ENCODE data around the gene CMC1.

Gene CMC1

DNA sequence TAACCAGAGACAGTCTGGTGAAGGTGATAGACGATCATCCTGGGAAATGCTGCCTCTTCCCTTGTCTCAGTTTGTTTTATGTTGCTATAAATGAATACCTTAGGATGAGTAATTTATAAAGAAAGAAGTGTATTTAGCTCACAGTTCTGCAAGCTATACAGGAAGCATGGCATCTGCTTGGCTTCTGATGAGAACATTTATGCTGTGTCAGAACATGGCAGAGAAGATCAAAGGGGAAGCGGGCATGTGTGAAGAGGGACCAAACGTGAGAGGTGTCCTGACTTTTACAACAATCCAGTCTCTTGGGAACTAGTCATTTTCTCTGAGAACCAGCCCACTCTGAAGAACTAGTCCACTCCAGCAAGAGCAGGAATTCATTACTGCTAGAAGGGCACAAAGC lies 9.6 kb downstream of the CMC1 start:
- H3K4me1 ChIP-seq (ENCODE audit: insufficient read depth, low read length, severe bottlenecking): peaks cover 24% of the 10 kb centered on the region
- no peak overlapping the region for H3K4me2 ChIP-seq (ENCODE audit: low read length)
- TF ChIP-seq, protein P1, sequence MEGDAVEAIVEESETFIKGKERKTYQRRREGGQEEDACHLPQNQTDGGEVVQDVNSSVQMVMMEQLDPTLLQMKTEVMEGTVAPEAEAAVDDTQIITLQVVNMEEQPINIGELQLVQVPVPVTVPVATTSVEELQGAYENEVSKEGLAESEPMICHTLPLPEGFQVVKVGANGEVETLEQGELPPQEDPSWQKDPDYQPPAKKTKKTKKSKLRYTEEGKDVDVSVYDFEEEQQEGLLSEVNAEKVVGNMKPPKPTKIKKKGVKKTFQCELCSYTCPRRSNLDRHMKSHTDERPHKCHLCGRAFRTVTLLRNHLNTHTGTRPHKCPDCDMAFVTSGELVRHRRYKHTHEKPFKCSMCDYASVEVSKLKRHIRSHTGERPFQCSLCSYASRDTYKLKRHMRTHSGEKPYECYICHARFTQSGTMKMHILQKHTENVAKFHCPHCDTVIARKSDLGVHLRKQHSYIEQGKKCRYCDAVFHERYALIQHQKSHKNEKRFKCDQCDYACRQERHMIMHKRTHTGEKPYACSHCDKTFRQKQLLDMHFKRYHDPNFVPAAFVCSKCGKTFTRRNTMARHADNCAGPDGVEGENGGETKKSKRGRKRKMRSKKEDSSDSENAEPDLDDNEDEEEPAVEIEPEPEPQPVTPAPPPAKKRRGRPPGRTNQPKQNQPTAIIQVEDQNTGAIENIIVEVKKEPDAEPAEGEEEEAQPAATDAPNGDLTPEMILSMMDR (IDR thresholded peaks at IDR 0.05; ENCODE audit: low read length): no peak
- TF ChIP-seq EZH2 (IDR thresholded peaks at IDR 0.05; ENCODE audit: borderline replicate concordance, low read length): no peak
- H3K9ac ChIP-seq (ENCODE audit: low read length): no peak overlapping the region
- no peak overlapping the region for H2AFZ ChIP-seq (ENCODE audit: low read length)
- H3K27ac ChIP-seq (ENCODE audit: low read depth, low read length, poor library complexity, severe bottlenecking): no peak overlapping the region
- H3K4me3 ChIP-seq (ENCODE audit: low read depth, low read length, poor library complexity, severe bottlenecking): no peak overlapping the region
- no peaks in the 10 kb centered on the region for H4K20me1 ChIP-seq (ENCODE audit: insufficient read depth, low read length)
- no peaks in the 10 kb centered on the region for H3K36me3 ChIP-seq (ENCODE audit: insufficient read depth, low read length)
- no peaks in the 10 kb centered on the region for H3K9me2 ChIP-seq (ENCODE audit: low read depth, low read length)
- H3K27me3 ChIP-seq (ENCODE audit: insufficient read depth, low read length): no peaks in the 10 kb centered on the region
- H3K79me2 ChIP-seq (ENCODE audit: insufficient read depth, low read length): peaks cover 21% of the 10 kb centered on the region; the same call in 1 of the 2 replicates
- no peaks in the 10 kb centered on the region for H3K9me3 ChIP-seq (ENCODE audit: low read length)
- H3F3A ChIP-seq (ENCODE audit: insufficient read depth, low read length): no peaks in the 10 kb centered on the region

DNA sequence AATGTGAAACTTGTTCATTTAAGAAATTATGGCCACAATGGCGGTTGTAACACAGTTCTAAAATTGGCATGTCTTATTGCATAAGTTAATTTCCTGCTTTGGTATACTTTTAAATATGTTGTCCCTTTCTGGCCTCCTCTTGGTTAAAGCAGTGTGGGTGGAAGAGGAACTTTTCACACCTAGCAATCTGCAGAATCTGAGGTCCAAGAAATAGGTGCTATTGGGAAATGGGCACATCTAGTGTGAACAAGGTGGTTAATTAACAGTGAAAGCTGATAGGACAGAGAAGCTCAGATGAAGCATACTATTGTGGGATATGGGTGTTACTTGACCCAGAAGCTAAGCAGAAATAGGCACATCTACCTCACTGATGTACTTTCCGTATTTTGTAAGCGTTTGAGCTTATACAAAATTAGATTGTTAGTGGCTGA lies 10.6 kb downstream of the CMC1 start:
- Histone ChIP-seq H3K79me2 (ENCODE audit: insufficient read depth, low read length) (peaks cover 12% of the 10 kb centered on the region; the same call in 1 of the 2 replicates), H3K4me1 (ENCODE audit: insufficient read depth, low read length, severe bottlenecking) (peaks cover 24% of the 10 kb centered on the region), H3F3A (ENCODE audit: insufficient read depth, low read length) (no peaks in the 10 kb centered on the region), H3K4me2 (ENCODE audit: low read length) (no peak overlapping the region), H3K9me3 (ENCODE audit: low read length) (no peaks in the 10 kb centered on the region), H2AFZ (ENCODE audit: low read length) (no peak overlapping the region), H3K9me2 (ENCODE audit: low read depth, low read length) (no peaks in the 10 kb centered on the region), H4K20me1 (ENCODE audit: insufficient read depth, low read length) (no peaks in the 10 kb centered on the region), H3K4me3 (ENCODE audit: low read depth, low read length, poor library complexity, severe bottlenecking) (no peak overlapping the region), H3K9ac (ENCODE audit: low read length) (no peak overlapping the region), H3K27ac (ENCODE audit: low read depth, low read length, poor library complexity, severe bottlenecking) (no peak overlapping the region), H3K36me3 (ENCODE audit: insufficient read depth, low read length) (no peaks in the 10 kb centered on the region), H3K27me3 (ENCODE audit: insufficient read depth, low read length) (no peaks in the 10 kb centered on the region)
- TF ChIP-seq EZH2 (IDR thresholded peaks at IDR 0.05; ENCODE audit: borderline replicate concordance, low read length): no peak
- TF ChIP-seq, protein P1 (IDR thresholded peaks at IDR 0.05; ENCODE audit: low read length): no peak

DNA sequence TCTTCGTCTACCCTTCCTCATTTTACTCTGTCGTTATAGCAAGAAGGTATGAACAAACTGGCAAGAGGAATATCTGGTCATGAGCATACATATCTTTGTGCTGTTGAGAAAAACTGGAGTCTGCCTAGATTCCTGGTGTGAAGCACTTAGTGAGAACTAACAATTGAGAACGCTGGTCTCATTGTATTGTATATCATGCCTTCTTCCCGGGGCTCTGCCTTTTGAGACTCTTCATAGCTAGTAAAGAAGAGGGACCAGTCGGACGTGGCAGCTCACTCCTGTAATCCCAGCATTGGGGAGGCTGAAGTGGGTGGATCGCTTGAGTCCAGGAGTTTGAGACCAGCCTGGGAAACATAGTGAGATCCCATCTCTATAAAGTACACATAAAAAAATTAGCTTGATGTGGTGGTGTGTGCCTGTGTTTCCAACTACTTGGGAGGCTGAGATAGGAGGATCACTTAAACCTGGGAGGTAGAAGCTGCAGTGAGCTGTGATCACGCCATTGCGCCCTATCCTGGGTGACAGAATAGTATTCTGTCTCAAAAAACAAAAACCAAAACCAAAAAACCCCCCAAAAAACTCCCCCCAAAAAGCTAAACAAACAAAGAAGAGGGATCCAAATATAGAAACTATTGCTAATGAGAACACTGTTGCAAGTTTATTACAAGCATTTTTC lies 11.8 kb downstream of the CMC1 start:
- H3K79me2 ChIP-seq (ENCODE audit: insufficient read depth, low read length): 0 out of 2 replicates have a peak, but pooled peaks cover 3% of the 10 kb centered on the region
- H3K4me3 ChIP-seq (ENCODE audit: low read depth, low read length, poor library complexity, severe bottlenecking): no peak overlapping the region
- no peak overlapping the region for H3K4me2 ChIP-seq (ENCODE audit: low read length)

More for the DNA sequence above, 11.8 kb downstream of the CMC1 start:
- no peaks in the 10 kb centered on the region for H3K9me3 ChIP-seq (ENCODE audit: low read length)
- TF ChIP-seq, protein P1 (IDR thresholded peaks at IDR 0.05; ENCODE audit: low read length): no peak
- TF ChIP-seq EZH2 (IDR thresholded peaks at IDR 0.05; ENCODE audit: borderline replicate concordance, low read length): no peak
- H4K20me1 ChIP-seq (ENCODE audit: insufficient read depth, low read length): no peaks in the 10 kb centered on the region
- no peak overlapping the region for H2AFZ ChIP-seq (ENCODE audit: low read length)
- no peaks in the 10 kb centered on the region for H3K36me3 ChIP-seq (ENCODE audit: insufficient read depth, low read length)
- H3K27me3 ChIP-seq (ENCODE audit: insufficient read depth, low read length): no peaks in the 10 kb centered on the region
- no peak overlapping the region for H3K27ac ChIP-seq (ENCODE audit: low read depth, low read length, poor library complexity, severe bottlenecking)
- H3K9me2 ChIP-seq (ENCODE audit: low read depth, low read length): no peaks in the 10 kb centered on the region
- H3F3A ChIP-seq (ENCODE audit: insufficient read depth, low read length): no peaks in the 10 kb centered on the region
- no peak overlapping the region for H3K9ac ChIP-seq (ENCODE audit: low read length)
- peaks cover 20% of the 10 kb centered on the region for H3K4me1 ChIP-seq (ENCODE audit: insufficient read depth, low read length, severe bottlenecking)
